ENCODE data around the gene GRIN2A. TPM values are rescaled to one million over a fixed set of nuclear protein-coding genes. Genes with fewer than 3 reads are reported as not detected.

GRIN2A gene
- total RNA-seq, 1 donor from 2014 or later: 7.8 TPM

- Histone ChIP-seq H3K27ac (no peak overlapping the region), H3K4me1 (no peaks in the 10 kb centered on the region), H3K36me3 (no peaks in the 10 kb centered on the region), H3K27me3 (no peaks in the 10 kb centered on the region), H3K4me3 (no peak overlapping the region), H3K9me3 (no peaks in the 10 kb centered on the region)
- TF ChIP-seq CTCF (IDR thresholded peaks at IDR 0.05): no peak
- intact Hi-C loops (cut with DNase I): no loop called here
- DNase-seq (ENCODE audit: low spot score in 2 of 2): no peak
These were observed 28.7 kb upstream of the GRIN2A start for GRCh38 chr16:10210944-10211343.

GRCh38 chr16:10206865-10207264, 24.6 kb upstream of the GRIN2A start:
- Histone ChIP-seq H3K4me3 (no peak overlapping the region), H3K27ac (no peak overlapping the region), H3K4me1 (no peaks in the 10 kb centered on the region), H3K9me3 (no peaks in the 10 kb centered on the region), H3K27me3 (no peaks in the 10 kb centered on the region), H3K36me3 (no peaks in the 10 kb centered on the region)
- no peak for TF ChIP-seq CTCF (IDR thresholded peaks at IDR 0.05)
- DNase-seq (ENCODE audit: low spot score in 2 of 2): no peak
- intact Hi-C loops (cut with DNase I): no loop called here

- H3K4me3 ChIP-seq: no peak overlapping the region
- H3K27ac ChIP-seq: no peak overlapping the region
- no peak for TF ChIP-seq CTCF (IDR thresholded peaks at IDR 0.05)
- intact Hi-C loops (cut with DNase I): no loop called here
- H3K4me1 ChIP-seq: no peaks in the 10 kb centered on the region
- H3K27me3 ChIP-seq: no peaks in the 10 kb centered on the region
- no peaks in the 10 kb centered on the region for H3K36me3 ChIP-seq
- no peaks in the 10 kb centered on the region for H3K9me3 ChIP-seq
- DNase-seq (ENCODE audit: low spot score in 2 of 2): no peak
These were observed 24.0 kb upstream of the GRIN2A start for GRCh38 chr16:10206215-10206614.

GRCh38 chr16:10205688-10206087, 23.5 kb upstream of the GRIN2A start:
- Histone ChIP-seq H3K27me3 (no peaks in the 10 kb centered on the region), H3K4me1 (no peaks in the 10 kb centered on the region), H3K4me3 (no peak overlapping the region), H3K27ac (no peak overlapping the region), H3K36me3 (no peaks in the 10 kb centered on the region), H3K9me3 (no peaks in the 10 kb centered on the region)
- no peak for TF ChIP-seq CTCF (IDR thresholded peaks at IDR 0.05)
- no peak for DNase-seq (ENCODE audit: low spot score in 2 of 2)
- intact Hi-C loops (cut with DNase I): no loop called here

GRCh38 chr16:10202649-10203048, 20.4 kb upstream of the GRIN2A start:
- intact Hi-C loops (cut with DNase I): no loop called here
- Histone ChIP-seq H3K4me1 (no peaks in the 10 kb centered on the region), H3K27me3 (no peaks in the 10 kb centered on the region), H3K9me3 (no peaks in the 10 kb centered on the region), H3K36me3 (no peaks in the 10 kb centered on the region), H3K27ac (no peak overlapping the region), H3K4me3 (no peak overlapping the region)
- DNase-seq (ENCODE audit: low spot score in 2 of 2): no peak
- no peak for TF ChIP-seq CTCF (IDR thresholded peaks at IDR 0.05)
